Measurements from ENCODE around the gene SMIM9. TPM values are rescaled to one million over a fixed set of nuclear protein-coding genes. Genes with fewer than 3 reads are reported as not detected.

Gene SMIM9
- total RNA-seq, 2 donors from 2014 or later, result not detected

DNA sequence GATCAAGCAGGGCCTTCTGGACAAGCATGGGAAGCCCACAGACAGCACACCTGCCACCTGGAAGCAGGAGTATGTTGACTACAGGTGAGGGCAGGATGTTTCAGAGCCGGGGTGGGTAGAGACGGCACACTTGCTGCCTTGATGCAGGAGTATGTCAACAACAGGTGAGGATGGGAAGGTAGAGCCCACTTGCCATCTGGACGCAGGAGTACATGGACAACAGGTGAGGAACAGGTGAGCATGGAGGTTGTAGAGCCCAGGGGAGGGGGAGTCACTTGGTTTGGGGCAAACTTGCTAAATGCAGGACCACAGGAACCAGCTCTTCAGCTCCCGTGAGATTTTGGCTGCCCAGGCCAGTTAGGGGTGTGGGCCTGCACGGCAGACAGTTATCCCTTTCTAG, 59.8 kb downstream of the SMIM9 start:
- intact Hi-C loops (cut with DNase I), result no loop called here
- no peak for DNase-seq (ENCODE audit: low spot score)
- Histone ChIP-seq H3K27me3 (replicated peaks; ENCODE audit: insufficient read depth) (no peaks in the 10 kb centered on the region), H3K36me3 (no peaks in the 10 kb centered on the region), H3K27ac (no peak overlapping the region), H3K9me3 (no peaks in the 10 kb centered on the region), H3K4me1 (replicated peaks) (no peaks in the 10 kb centered on the region), H3K4me3 (no peak overlapping the region)
- WGBS, result 81% methylated on average over 5 of the region's 5 CpGs
- TF ChIP-seq POLR2AphosphoS5 (IDR thresholded peaks at IDR 0.05), result no peak
- no peak for TF ChIP-seq POLR2A (IDR thresholded peaks at IDR 0.05)
- TF ChIP-seq, protein P1, sequence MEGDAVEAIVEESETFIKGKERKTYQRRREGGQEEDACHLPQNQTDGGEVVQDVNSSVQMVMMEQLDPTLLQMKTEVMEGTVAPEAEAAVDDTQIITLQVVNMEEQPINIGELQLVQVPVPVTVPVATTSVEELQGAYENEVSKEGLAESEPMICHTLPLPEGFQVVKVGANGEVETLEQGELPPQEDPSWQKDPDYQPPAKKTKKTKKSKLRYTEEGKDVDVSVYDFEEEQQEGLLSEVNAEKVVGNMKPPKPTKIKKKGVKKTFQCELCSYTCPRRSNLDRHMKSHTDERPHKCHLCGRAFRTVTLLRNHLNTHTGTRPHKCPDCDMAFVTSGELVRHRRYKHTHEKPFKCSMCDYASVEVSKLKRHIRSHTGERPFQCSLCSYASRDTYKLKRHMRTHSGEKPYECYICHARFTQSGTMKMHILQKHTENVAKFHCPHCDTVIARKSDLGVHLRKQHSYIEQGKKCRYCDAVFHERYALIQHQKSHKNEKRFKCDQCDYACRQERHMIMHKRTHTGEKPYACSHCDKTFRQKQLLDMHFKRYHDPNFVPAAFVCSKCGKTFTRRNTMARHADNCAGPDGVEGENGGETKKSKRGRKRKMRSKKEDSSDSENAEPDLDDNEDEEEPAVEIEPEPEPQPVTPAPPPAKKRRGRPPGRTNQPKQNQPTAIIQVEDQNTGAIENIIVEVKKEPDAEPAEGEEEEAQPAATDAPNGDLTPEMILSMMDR (IDR thresholded peaks at IDR 0.05), result no peak

Other genes with a start within 250 kb of the SMIM9 start
- 10 to 100 TPM in 1 of 2 donors, not detected in 1; 11.8 TPM for gene CTAG1A, start 249.5 kb downstream of the SMIM9 start, total RNA-seq
- 1 to 10 TPM in 1 of 2 donors, not detected in 1; 8.7 TPM for gene CTAG1B, start 215.4 kb downstream of the SMIM9 start, total RNA-seq
- gene CTAG2, start 181.1 kb downstream of the SMIM9 start, total RNA-seq, result 10 to 100 TPM in 1 of 2 donors, not detected in 1; 15.4 TPM
- 10 to 100 TPM in 1 of 2 donors, 1 to 10 TPM in 1; 1.5 to 12.8 TPM for gene GAB3, start 83.6 kb downstream of the SMIM9 start, total RNA-seq
- 10 to 100 TPM; 22.6 to 58.2 TPM for gene DKC1, start 71.8 kb downstream of the SMIM9 start, total RNA-seq
- gene MPP1, start 29.2 kb downstream of the SMIM9 start, total RNA-seq, result 10 to 100 TPM; 38.2 to 43.6 TPM
- gene F8A1, start 51.7 kb upstream of the SMIM9 start, total RNA-seq, result 10 to 100 TPM in 1 of 2 donors, not detected in 1; 12.3 TPM
- 10 to 100 TPM; 13.2 to 39.1 TPM for gene F8, start 188.1 kb upstream of the SMIM9 start, total RNA-seq
- gene FUNDC2, start 192.2 kb upstream of the SMIM9 start, total RNA-seq, result 10 to 100 TPM; 47.0 to 72.7 TPM
- 10 to 100 TPM; 23.2 to 27.4 TPM for gene CMC4, start 236.5 kb upstream of the SMIM9 start, total RNA-seq
- 10 to 100 TPM in 1 of 2 donors, under 1 TPM in 1; 0.36 to 15.8 TPM for gene MTCP1, start 236.5 kb upstream of the SMIM9 start, total RNA-seq
- 10 to 100 TPM in 1 of 2 donors, 1 to 10 TPM in 1; 10.0 to 19.3 TPM for gene BRCC3, start 236.8 kb upstream of the SMIM9 start, total RNA-seq

Measured in prostate gland (tissue), 2 donors.